H1 (cell line): Measurements from ENCODE around the gene EPHB1. TPM values are rescaled to one million over a fixed set of nuclear protein-coding genes. Genes with fewer than 3 reads are reported as not detected.

Experiments
- CTCF ChIA-PET: fragments of 300-600 bp; sonication (Branson Sonifier 250); formaldehyde crosslinking; loops from one replicate; lab custom pipeline; 2021; ENCODE audit not compliant: partially characterized antibody; lab: Charles Lee
- POLR2A ChIA-PET: fragments of 300-600 bp; sonication (Branson Sonifier 250); formaldehyde crosslinking; loops from one replicate; lab custom pipeline; 2021; ENCODE audit warnings: inconsistent platforms; ENCODE audit not compliant: partially characterized antibody; lab: Charles Lee
- DNase-seq, 2 experiments: peaks; one replicate each; pipeline versions ENCODE4 v3.0.0 to v3.0.0-alpha.2; 2010 to 2022; ENCODE audit warnings: low spot score in 2 of 2, low read depth in 1 of 2, mixed read lengths in 1 of 2
- FAIRE-seq: peaks from 2 replicates; lab custom pipeline; 2011; peaks lifted over from hg19 to GRCh38; lab: Jason Lieb, UNC
- H2AFZ ChIP-seq: 2 replicates; pipeline ENCODE4 v1.8.1; 2012; ENCODE audit warnings: low read length, inconsistent platforms
- H2AK5ac ChIP-seq: 2 replicates; pipeline ENCODE4 v1.6.1; 2013; ENCODE audit warnings: low read depth, low read length
- H2BK120ac ChIP-seq: replicated peaks from 2 replicates; pipeline ENCODE3; 2013; ENCODE audit warnings: low read depth, low read length, inconsistent platforms
- H2BK12ac ChIP-seq: 2 replicates; pipeline ENCODE4 v1.6.1; 2013; ENCODE audit warnings: low read depth, low read length
- H2BK15ac ChIP-seq: 2 replicates; pipeline ENCODE4 v1.6.1; 2013; ENCODE audit warnings: low read length
- H2BK20ac ChIP-seq: 2 replicates; pipeline ENCODE4 v1.6.1; 2013; ENCODE audit warnings: low read length
- H2BK5ac ChIP-seq: 2 replicates; pipeline ENCODE4 v1.6.1; 2013; ENCODE audit warnings: low read depth, low read length
- H3K14ac ChIP-seq: 2 replicates; pipeline ENCODE4 v1.6.1; 2013; ENCODE audit warnings: inconsistent platforms; ENCODE audit not compliant: insufficient read length
- H3K18ac ChIP-seq: 2 replicates; pipeline ENCODE4 v1.6.1; 2013; ENCODE audit warnings: low read length; ENCODE audit errors: extremely low read depth
- H3K23ac ChIP-seq: 2 replicates; pipeline ENCODE4 v1.6.1; 2013; ENCODE audit warnings: inconsistent platforms; ENCODE audit not compliant: insufficient read length
- H3K23me2 ChIP-seq: 2 replicates; pipeline ENCODE4 v1.6.1; 2013; ENCODE audit warnings: low read depth, low read length
- H3K27ac ChIP-seq: 2 replicates; pipeline ENCODE4 v1.6.1; 2011; ENCODE audit warnings: low read depth, low read length, inconsistent platforms
- H3K27me3 ChIP-seq, 4 experiments: replicated peaks in 1 of 4; 1 replicate in 1 of 4; 2 replicates in 3 of 4; pipeline versions ENCODE4 v1.6.1 to v1.8.1; 2011 to 2013; ENCODE audit warnings: low read length in 3 of 4, mild to moderate bottlenecking in 3 of 4, inconsistent platforms in 2 of 4, mixed read lengths in 2 of 4, moderate library complexity in 1 of 4; ENCODE audit not compliant: control insufficient read depth in 3 of 4, insufficient read depth in 3 of 4; ENCODE audit errors: extremely low read depth in 1 of 4
- H3K36me3 ChIP-seq, 4 experiments: 2 replicates each; pipeline versions ENCODE4 v1.6.1 to v1.8.1; 2011 to 2013; ENCODE audit warnings: mild to moderate bottlenecking in 4 of 4, low read length in 3 of 4, moderate library complexity in 2 of 4, control low read depth in 1 of 4, inconsistent platforms in 1 of 4; ENCODE audit not compliant: insufficient read depth in 4 of 4, control insufficient read depth in 2 of 4
- H3K4ac ChIP-seq: replicated peaks from 2 replicates; pipeline ENCODE3; 2013; ENCODE audit warnings: low read length, low read depth, mixed read lengths, inconsistent platforms; ENCODE audit not compliant: insufficient read length
- H3K4me1 ChIP-seq, 4 experiments: replicated peaks in 1 of 4; 1 replicate in 1 of 4; 2 replicates in 3 of 4; pipeline versions ENCODE4 v1.6.1 to v1.8.1; 2011 to 2013; ENCODE audit warnings: low read length in 3 of 4, inconsistent platforms in 2 of 4, mixed read lengths in 1 of 4; ENCODE audit not compliant: insufficient read depth in 4 of 4, control insufficient read depth in 3 of 4
- H3K4me2 ChIP-seq, 2 experiments: 2 replicates each; pipeline versions ENCODE4 v1.6.1 to v1.8.1; 2011 to 2013; ENCODE audit warnings: low read depth in 2 of 2, low read length in 2 of 2, control low read depth in 1 of 2, inconsistent platforms in 1 of 2, mild to moderate bottlenecking in 1 of 2; ENCODE audit not compliant: insufficient read depth in 1 of 2
- H3K4me3 ChIP-seq, 4 experiments: fragments of 200-600, 300-600 bp in 1 of 4; sonication (generic), shearing (Covaris generic), sonication (Bioruptor Twin) in 1 of 4; 2 replicates each; pipeline versions ENCODE4 v1.5.1 to v1.8.1; 2011 to 2016; ENCODE audit warnings: low read length in 4 of 4, low read depth in 3 of 4, control low read depth in 2 of 4, inconsistent platforms in 2 of 4, mild to moderate bottlenecking in 2 of 4, mixed read lengths in 1 of 4, moderate library complexity in 1 of 4; ENCODE audit not compliant: insufficient read depth in 2 of 4; ENCODE audit errors: extremely low read depth in 1 of 4
- H3K56ac ChIP-seq: replicated peaks from 2 replicates; pipeline ENCODE3; 2013; ENCODE audit warnings: low read depth, mild to moderate bottlenecking, mixed read lengths, low read length, inconsistent platforms; ENCODE audit not compliant: insufficient read length
- H3K79me1 ChIP-seq: 2 replicates; pipeline ENCODE4 v1.6.1; 2013; ENCODE audit warnings: low read depth, low read length, control low read depth
- H3K79me2 ChIP-seq, 2 experiments: 2 replicates each; pipeline versions ENCODE4 v1.6.1 to v1.8.1; 2012 to 2013; ENCODE audit warnings: low read length in 2 of 2, mild to moderate bottlenecking in 2 of 2, inconsistent platforms in 1 of 2; ENCODE audit not compliant: insufficient read depth in 2 of 2, control insufficient read depth in 1 of 2
- H3K9ac ChIP-seq, 4 experiments: replicated peaks in 1 of 4; 1 replicate in 1 of 4; 2 replicates in 3 of 4; pipeline versions ENCODE4 v1.6.1 to v1.8.1; 2011 to 2013; ENCODE audit warnings: low read depth in 3 of 4, low read length in 3 of 4, control low read depth in 2 of 4, mild to moderate bottlenecking in 2 of 4, moderate library complexity in 2 of 4, inconsistent platforms in 1 of 4; ENCODE audit errors: extremely low read depth in 1 of 4
- H3K9me3 ChIP-seq, 2 experiments: 2 replicates each; pipeline versions ENCODE4 v1.6.1 to v1.8.1; 2012 to 2013; ENCODE audit warnings: mild to moderate bottlenecking in 2 of 2, moderate library complexity in 2 of 2, control low read depth in 1 of 2, inconsistent platforms in 1 of 2, low read depth in 1 of 2, low read length in 1 of 2, mixed read lengths in 1 of 2; ENCODE audit not compliant: insufficient read depth in 2 of 2
- H4K20me1 ChIP-seq, 2 experiments: replicated peaks in 1 of 2; 2 replicates each; pipeline versions ENCODE3 to v1.8.1; 2011 to 2013; ENCODE audit warnings: inconsistent platforms in 2 of 2, low read length in 2 of 2, mild to moderate bottlenecking in 1 of 2; ENCODE audit not compliant: insufficient read depth in 2 of 2, control insufficient read depth in 1 of 2
- H4K5ac ChIP-seq: 2 replicates; pipeline ENCODE4 v1.6.1; 2013; ENCODE audit warnings: low read length, low read depth, mixed read lengths, inconsistent platforms; ENCODE audit not compliant: insufficient read length
- H4K8ac ChIP-seq: 2 replicates; pipeline ENCODE4 v1.8.0; 2013; ENCODE audit warnings: mild to moderate bottlenecking, moderate library complexity, low read length, inconsistent platforms; ENCODE audit not compliant: insufficient read depth; ENCODE audit errors: extremely low read depth
- H4K91ac ChIP-seq: replicated peaks from 2 replicates; pipeline ENCODE3; 2013; ENCODE audit warnings: low read length, mixed read lengths, inconsistent platforms; ENCODE audit not compliant: insufficient read length
- CBX5 ChIP-seq: fragments of 300-800, 300-1000 bp; sonication (generic); IDR thresholded peaks from 2 replicates; pipeline ENCODE4 v1.7.1; 2016; ENCODE audit warnings: antibody characterized with exemption, low read length, low read depth
- KDM1A ChIP-seq: fragments of 200-600, 300-600 bp; sonication (generic); IDR thresholded peaks from 2 replicates; pipeline ENCODE4 v1.7.1; 2016; ENCODE audit warnings: mild to moderate bottlenecking, low read length, borderline replicate concordance
- SAP30 ChIP-seq: fragments of 300-600 bp; sonication (generic); IDR thresholded peaks from 2 replicates; pipeline ENCODE4 v1.7.1; 2012; ENCODE audit warnings: low read length, moderate library complexity, mild to moderate bottlenecking, inconsistent platforms; ENCODE audit not compliant: insufficient read depth, insufficient replicate concordance
- SP4 ChIP-seq: IDR thresholded peaks from 2 replicates; pipeline ENCODE4 v1.6.1; 2012; ENCODE audit warnings: low read length, inconsistent platforms
- WGBS, 2 experiments: shearing (Covaris generic) in 1 of 2; methylation state at CpG; one replicate each; pipeline versions ENCODE4 v1.1.6 to v1.1.7; 2013 to 2015; ENCODE audit warnings: low lambda C conversion rate in 2 of 2, mixed read lengths in 2 of 2, inconsistent platforms in 1 of 2, low coverage in 1 of 2, missing lambda C conversion rate in 1 of 2; ENCODE audit not compliant: insufficient replicate concordance in 2 of 2, insufficient coverage in 1 of 2, insufficient read length in 1 of 2; ENCODE audit errors: extremely low coverage in 1 of 2, missing lambda C conversion rate in 1 of 2; 5-methylcytosine and 5-hydroxymethylcytosine counted together
- polyA plus RNA-seq, 7 experiments: library from polyadenylated mRNA; depleted of rRNA in 3 of 7; stranded (reverse) in 5 of 7; unstranded in 2 of 7; fragments of >200 nt in 5 of 7; fragments of 200-250 nt in 2 of 7; gene quantifications; 1 replicate in 5 of 7; 2 replicates in 1 of 7; 4 replicates in 1 of 7; pipeline versions ENCODE4 v1.2.1 to v1.2.3, GENCODE V29; 2011 to 2013; ENCODE audit warnings: missing spikeins in 2 of 7, mixed read lengths in 2 of 7
- total RNA-seq: library from RNA; stranded (reverse); fragmentation: NEBNext Ultra II Directional; extraction: Animal tissue kit (Norgen Biotek cat#: 25700); gene quantifications from 2 replicates; pipeline ENCODE4 v1.2.1, GENCODE V29; 2021

Gene EPHB1
- total and polyA plus RNA-seq, 2 of the 8 experiments (the other 6 are each of a cell fraction or from before 2014, with no cell fraction given): 3.5 to 5.9 TPM

GRCh38 chr3:134761213-134761612 is 33.8 kb upstream of the EPHB1 start:
- H3K79me2 ChIP-seq: no peaks in the 10 kb centered on the region
- H3K79me1 ChIP-seq: no peaks in the 10 kb centered on the region
- no peak for TF ChIP-seq KDM1A
- no peak for TF ChIP-seq CBX5
- TF ChIP-seq SAP30: no peak
- no peak for TF ChIP-seq SP4
- no peak overlapping the region for H2AFZ ChIP-seq
- no peaks in the 10 kb centered on the region for H3K9me3 ChIP-seq
- H2BK20ac ChIP-seq: no peak overlapping the region
- DNase-seq (peak in 1 of 2 experiments; percentile 29), FAIRE-seq (no peak)
- H4K20me1 ChIP-seq: no peaks in the 10 kb centered on the region
- H2BK15ac ChIP-seq: no peak overlapping the region
- H3K23me2 ChIP-seq: no peaks in the 10 kb centered on the region
- no peaks in the 10 kb centered on the region for H3K4me1 ChIP-seq
- POLR2A ChIA-PET: no interaction called here
- no peak overlapping the region for H3K4me3 ChIP-seq
- no peak overlapping the region for H2BK5ac ChIP-seq
- no peak overlapping the region for H3K56ac ChIP-seq
- H3K23ac ChIP-seq: no peak overlapping the region
- no peaks in the 10 kb centered on the region for H3K36me3 ChIP-seq
- no peak overlapping the region for H2AK5ac ChIP-seq
- H3K4me2 ChIP-seq: no peak overlapping the region
- no peaks in the 10 kb centered on the region for H3K27me3 ChIP-seq
- CTCF ChIA-PET: interaction anchor here (0.6 to 1.7 kb wide), 5 partner anchors 77 to 439 kb away, joined by 3 to 7 read pairs (median 3); no protein-coding TSS in a partner anchor
- H3K18ac ChIP-seq: no peak overlapping the region
- H2BK120ac ChIP-seq: no peak overlapping the region
- no peak overlapping the region for H3K9ac ChIP-seq
- no peak overlapping the region for H4K91ac ChIP-seq
- H3K4ac ChIP-seq: no peak overlapping the region
- no peak overlapping the region for H2BK12ac ChIP-seq
- no peak overlapping the region for H4K8ac ChIP-seq
- H3K14ac ChIP-seq: no peak overlapping the region
- WGBS, 2 experiments: 69% methylated on average over 8 of the region's 8 CpGs; no CpG with 5 or more reads in 1 of the 2 experiments
- no peak overlapping the region for H4K5ac ChIP-seq
- H3K27ac ChIP-seq: no peak overlapping the region
